GM12873 (cell line): ENCODE data around the gene HIVEP3.

Source experiments
- TF ChIP-seq, protein P1 (sequence below): IDR thresholded peaks from 2 replicates; pipeline ENCODE4 v1.5.1; 2012; ENCODE audit warnings: low read depth, mild to moderate bottlenecking, moderate library complexity, low read length, control low read depth; ENCODE audit not compliant: insufficient read depth; ENCODE audit errors: missing control alignments

The HIVEP3 gene

DNA sequence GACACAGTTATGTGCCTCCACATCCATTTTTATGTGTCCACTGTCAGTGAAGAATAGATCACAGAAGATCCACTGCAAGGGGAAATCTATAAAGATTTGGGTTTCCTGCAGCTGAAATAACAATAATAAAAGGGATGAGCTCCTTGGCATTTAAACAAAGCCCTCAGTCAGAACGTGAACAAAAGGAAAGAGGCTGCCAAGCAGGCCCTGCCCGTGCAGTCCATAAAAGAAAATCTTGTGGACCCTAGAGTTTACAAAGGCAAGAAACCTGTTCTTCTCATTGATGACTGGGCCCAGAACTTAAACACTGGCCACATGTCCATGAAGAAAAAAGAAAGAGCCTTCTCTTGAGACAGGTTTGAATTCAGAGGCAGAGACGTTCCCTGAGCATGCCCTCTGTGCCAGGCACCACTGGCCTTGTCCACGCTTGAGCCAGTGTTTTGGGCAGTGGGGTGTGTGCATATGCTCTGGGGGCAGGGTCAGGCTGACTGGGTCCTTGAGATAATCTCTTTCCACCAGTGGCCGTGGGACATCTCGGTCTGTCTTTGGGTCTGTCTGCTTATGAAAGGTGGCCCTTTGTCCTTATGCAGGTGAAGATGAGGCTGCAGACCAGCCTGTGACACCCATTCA lies 142.7 kb downstream of the HIVEP3 start:
- TF ChIP-seq, protein P1, sequence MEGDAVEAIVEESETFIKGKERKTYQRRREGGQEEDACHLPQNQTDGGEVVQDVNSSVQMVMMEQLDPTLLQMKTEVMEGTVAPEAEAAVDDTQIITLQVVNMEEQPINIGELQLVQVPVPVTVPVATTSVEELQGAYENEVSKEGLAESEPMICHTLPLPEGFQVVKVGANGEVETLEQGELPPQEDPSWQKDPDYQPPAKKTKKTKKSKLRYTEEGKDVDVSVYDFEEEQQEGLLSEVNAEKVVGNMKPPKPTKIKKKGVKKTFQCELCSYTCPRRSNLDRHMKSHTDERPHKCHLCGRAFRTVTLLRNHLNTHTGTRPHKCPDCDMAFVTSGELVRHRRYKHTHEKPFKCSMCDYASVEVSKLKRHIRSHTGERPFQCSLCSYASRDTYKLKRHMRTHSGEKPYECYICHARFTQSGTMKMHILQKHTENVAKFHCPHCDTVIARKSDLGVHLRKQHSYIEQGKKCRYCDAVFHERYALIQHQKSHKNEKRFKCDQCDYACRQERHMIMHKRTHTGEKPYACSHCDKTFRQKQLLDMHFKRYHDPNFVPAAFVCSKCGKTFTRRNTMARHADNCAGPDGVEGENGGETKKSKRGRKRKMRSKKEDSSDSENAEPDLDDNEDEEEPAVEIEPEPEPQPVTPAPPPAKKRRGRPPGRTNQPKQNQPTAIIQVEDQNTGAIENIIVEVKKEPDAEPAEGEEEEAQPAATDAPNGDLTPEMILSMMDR, result no peak

DNA sequence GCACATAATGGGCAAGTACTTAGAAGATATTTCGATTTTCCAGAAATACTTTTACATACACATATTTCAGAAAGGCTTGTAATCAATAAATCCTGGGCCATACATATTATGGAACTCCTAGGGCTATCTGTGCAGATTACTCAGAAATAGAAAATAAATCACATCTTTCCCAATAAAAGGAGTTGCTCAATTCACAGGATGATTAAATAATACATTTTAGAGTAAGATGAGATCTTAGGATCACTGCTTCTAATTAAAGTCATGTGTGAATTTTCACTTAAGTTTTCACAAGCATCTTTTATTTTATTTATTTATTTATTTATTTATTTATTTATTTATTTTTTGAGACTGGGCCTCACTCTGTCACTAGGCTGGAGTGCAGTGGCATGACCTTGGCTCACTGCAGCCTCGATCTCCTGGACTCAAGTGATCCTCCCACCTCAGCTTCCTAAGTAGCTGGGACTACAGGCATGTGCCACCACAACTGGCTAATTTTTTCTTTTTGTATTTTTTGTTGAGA lies 144.2 kb downstream of the HIVEP3 start:
- TF ChIP-seq, protein P1, result no peak

DNA sequence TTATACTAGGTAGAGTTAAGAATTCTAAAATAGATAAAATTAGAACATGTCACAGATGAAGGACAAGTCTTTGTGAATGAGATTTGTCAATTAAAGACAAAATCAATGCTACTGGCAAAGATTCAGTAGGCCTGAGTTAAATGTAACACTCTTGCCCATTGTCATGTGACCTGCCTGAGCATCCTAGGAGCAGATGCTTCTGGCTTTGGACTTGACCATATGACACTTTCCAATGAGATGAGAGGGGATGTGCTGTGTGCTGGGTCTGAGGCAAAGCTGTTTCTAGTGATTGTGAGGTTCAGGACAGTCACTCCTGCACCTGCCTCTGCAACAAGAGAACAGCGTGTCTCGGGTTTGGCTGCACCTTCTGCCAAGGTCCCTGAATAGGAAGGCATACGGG lies 144.9 kb downstream of the HIVEP3 start:
- TF ChIP-seq, protein P1, result no peak

DNA sequence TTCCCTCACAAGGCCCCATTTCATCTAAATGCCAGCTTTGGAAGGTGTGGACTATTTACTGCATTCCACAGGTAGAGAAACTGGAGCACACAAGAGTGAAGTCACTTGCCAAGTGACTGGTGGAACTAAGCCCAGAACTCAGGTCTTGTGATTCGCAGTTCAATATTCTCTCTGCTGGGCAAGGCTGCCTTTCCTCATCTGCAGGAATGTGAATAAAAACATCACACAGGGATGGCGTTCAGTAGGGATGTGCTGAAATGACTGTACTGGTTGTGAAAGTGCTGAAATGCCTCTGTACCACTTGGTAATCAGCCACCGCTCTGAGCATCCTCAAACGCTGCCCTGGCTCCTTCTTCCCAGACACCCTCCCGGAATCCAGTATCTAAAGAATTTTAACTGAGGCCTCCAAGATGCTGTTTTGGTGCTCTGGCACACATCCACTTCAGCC lies 145.6 kb downstream of the HIVEP3 start:
- TF ChIP-seq, protein P1, result no peak

DNA sequence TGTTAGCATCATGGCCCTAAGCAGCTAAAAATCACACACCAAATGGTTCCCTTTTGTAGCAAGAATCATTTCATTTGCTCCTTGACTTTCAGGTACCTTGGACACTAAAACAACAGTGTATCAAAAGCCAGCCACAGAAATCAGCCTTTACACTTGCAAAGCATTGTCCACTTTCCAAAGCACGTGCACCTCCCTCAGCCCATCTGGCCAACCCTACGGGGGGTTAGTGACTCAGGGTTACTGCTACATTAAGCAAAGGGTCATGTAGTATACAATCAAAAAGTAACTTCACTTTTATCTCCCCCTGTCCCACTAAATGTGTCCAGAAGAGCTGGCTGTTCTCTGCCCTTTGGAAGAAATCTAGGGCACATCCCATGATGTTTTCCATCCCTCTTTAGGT lies 149.7 kb downstream of the HIVEP3 start:
- TF ChIP-seq, protein P1, result no peak

DNA sequence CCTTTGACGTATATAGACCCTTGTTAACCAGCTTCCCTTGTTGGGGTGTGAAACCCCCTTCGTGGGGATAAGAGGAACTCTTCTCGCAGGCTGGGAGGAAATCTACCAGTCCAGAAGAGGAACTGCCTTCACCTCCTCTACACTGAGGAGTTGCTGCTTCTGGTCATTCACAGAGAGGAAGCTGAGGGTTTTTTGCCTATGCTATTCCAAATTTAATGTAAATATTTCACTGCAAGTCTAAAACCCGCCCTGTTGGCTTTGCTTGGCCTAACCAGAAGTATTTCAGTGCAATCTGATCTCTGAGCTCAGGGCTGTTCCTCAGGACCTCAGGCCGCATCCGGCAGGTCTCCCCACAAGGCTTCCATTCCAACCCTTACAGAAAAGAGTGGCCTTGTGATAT lies 150.1 kb downstream of the HIVEP3 start:
- TF ChIP-seq, protein P1, result no peak

DNA sequence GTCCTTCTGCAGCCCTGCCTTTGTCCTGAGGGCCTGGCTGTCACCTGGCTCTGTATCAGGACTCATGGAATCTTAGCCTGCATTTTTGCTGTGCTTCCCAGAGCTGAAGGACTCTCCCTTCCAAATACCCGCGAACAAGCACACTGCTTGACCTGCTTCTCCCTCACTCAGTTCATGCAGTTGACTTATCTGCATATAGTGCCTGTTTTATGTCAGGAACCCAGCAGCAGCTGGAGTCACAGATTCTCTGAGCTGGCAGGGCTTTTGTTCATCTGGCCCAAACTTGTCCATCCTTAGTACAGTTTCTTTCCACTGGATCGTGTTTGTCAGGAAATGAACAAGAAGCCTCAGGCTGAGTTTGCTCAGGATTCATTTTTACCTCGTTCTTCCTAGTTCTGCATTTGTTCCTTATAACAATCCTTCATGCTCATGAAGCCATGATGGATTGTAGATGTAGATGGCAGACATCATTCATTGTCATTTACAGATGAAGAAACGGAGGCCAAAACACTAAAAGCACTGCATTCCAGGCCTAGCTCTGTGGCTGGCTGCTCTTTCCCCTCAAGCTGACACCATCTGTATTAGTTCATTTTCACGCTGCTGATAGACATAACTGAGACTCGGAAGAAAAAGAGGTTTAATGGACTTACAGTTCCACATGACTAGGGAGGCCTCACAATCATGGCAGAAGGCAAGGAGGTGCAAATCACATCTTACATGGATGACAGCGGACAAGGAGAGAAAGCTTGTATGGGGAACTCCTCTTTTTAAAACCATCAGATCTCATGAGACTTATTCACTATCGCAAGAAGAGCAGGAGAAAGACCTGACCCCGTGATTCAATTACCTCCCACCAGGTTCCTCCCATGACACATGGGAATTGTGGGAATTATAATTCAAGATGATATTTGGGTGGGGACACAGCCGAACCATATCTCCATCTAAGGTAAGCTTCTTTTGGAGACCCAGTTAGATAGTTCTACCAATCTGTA lies 150.9 kb downstream of the HIVEP3 start:
- TF ChIP-seq, protein P1, result no peak
